Measurements from ENCODE around the gene SMU1. TPM values are rescaled to one million over a fixed set of nuclear protein-coding genes. Genes with fewer than 3 reads are reported as not detected.

The SMU1 gene
- total RNA-seq, 1 experiment from 2014 or later: 14.5 TPM

DNA sequence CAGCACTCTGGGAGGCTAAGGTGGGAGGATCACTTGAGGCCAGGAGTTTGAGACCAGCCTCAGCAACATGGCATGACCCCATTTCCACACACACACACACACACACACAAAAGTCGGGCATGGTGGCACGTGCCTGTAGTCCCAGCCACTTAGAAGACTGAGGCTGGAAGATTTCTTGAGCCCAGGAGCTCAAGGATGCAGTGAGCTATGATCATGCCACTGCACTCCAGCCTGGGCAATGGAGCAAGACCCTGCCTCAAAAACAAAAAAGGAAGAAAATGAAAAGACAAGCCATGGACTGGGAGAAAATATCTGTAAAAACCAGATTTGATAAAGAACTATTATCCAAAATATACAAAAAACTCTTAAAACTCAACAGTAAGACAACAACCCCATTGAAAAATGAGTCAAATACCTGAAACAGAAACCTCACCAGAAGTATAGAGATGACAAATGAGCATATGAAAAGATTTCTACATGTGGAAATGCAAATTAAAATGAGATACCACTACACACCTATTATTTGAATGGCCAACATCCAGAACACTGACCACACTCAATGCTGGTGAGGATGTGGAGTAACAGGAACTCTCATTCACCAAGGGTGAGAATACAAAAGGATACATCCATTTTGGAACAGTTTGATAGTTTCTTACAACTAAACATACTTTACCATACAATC is 26.7 kb downstream of the SMU1 start:
- Histone ChIP-seq H2AFZ (no peak overlapping the region), H3K79me2 (ENCODE audit: low read depth) (no peaks in the 10 kb centered on the region), H3K27ac (no peak overlapping the region), H3K9me3 (ENCODE audit: insufficient read depth, low read depth) (no peaks in the 10 kb centered on the region), H4K20me1 (ENCODE audit: insufficient read depth) (no peaks in the 10 kb centered on the region), H3K27me3 (ENCODE audit: insufficient read depth, low read depth) (no peaks in the 10 kb centered on the region), H3K9me2 (ENCODE audit: insufficient read depth) (no peaks in the 10 kb centered on the region), H3K4me1 (replicated peaks; ENCODE audit: insufficient read depth) (no peaks in the 10 kb centered on the region), H3K36me3 (ENCODE audit: low read depth) (0 out of 2 replicates have a peak, but pooled peaks cover 4% of the 10 kb centered on the region), H3K4me3 (no peak overlapping the region), H3K4me2 (no peak overlapping the region), H3F3A (ENCODE audit: insufficient read depth, low read depth) (peaks cover 14% of the 10 kb centered on the region; the same call in 1 of the 2 replicates)
- POLR2A ChIA-PET (ENCODE audit: unreplicated experiment): no interaction called here
- intact Hi-C loops (cut with micrococcal nuclease; ENCODE audit: unreplicated experiment): no loop called here
- TF ChIP-seq, protein P1, sequence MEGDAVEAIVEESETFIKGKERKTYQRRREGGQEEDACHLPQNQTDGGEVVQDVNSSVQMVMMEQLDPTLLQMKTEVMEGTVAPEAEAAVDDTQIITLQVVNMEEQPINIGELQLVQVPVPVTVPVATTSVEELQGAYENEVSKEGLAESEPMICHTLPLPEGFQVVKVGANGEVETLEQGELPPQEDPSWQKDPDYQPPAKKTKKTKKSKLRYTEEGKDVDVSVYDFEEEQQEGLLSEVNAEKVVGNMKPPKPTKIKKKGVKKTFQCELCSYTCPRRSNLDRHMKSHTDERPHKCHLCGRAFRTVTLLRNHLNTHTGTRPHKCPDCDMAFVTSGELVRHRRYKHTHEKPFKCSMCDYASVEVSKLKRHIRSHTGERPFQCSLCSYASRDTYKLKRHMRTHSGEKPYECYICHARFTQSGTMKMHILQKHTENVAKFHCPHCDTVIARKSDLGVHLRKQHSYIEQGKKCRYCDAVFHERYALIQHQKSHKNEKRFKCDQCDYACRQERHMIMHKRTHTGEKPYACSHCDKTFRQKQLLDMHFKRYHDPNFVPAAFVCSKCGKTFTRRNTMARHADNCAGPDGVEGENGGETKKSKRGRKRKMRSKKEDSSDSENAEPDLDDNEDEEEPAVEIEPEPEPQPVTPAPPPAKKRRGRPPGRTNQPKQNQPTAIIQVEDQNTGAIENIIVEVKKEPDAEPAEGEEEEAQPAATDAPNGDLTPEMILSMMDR (conservative IDR thresholded peaks at IDR 0.05): no peak
- no peak for TF ChIP-seq EZH2 (IDR thresholded peaks at IDR 0.05; ENCODE audit: low read depth)
- no TSS peak for BruUV-seq (replicated peaks)
- no peak for DNase-seq
- CTCF ChIA-PET: no interaction called here

DNA sequence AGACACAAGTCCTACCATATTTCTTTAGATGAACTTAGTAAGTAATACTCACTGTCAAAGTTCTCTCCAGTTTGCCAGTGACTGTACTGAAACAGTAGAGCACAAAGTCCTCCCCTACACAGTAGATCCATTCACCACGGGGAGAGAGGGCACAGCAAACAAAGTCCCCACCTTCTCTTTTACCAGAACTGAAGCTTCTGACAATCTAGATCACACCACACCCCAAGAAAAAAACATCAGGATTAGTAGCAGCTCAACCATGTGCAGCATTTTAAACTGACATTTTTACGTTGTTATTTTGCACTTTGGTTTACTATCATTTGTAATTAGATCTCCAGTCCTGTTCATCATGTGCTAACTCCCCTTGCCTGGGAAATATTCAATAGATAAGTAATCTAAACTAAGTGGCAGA is 28.4 kb downstream of the SMU1 start:
- intact Hi-C loops (cut with micrococcal nuclease; ENCODE audit: unreplicated experiment): no loop called here
- Histone ChIP-seq H3K27ac (no peak overlapping the region), H3K4me3 (no peak overlapping the region), H3K27me3 (ENCODE audit: insufficient read depth, low read depth) (no peaks in the 10 kb centered on the region), H2AFZ (no peak overlapping the region), H3F3A (ENCODE audit: insufficient read depth, low read depth) (peaks cover 21% of the 10 kb centered on the region; the same call in 1 of the 2 replicates), H3K4me2 (no peak overlapping the region), H3K9me3 (ENCODE audit: insufficient read depth, low read depth) (no peaks in the 10 kb centered on the region), H4K20me1 (ENCODE audit: insufficient read depth) (no peaks in the 10 kb centered on the region), H3K79me2 (ENCODE audit: low read depth) (no peaks in the 10 kb centered on the region), H3K4me1 (replicated peaks; ENCODE audit: insufficient read depth) (0 out of 2 replicates have a peak, but pooled peaks cover 3% of the 10 kb centered on the region), H3K9me2 (ENCODE audit: insufficient read depth) (no peaks in the 10 kb centered on the region), H3K36me3 (ENCODE audit: low read depth) (0 out of 2 replicates have a peak, but pooled peaks cover 4% of the 10 kb centered on the region)
- CTCF ChIA-PET: no interaction called here
- no peak for TF ChIP-seq EZH2 (IDR thresholded peaks at IDR 0.05; ENCODE audit: low read depth)
- TF ChIP-seq, protein P1 (conservative IDR thresholded peaks at IDR 0.05): no peak
- no peak for DNase-seq
- no TSS peak for BruUV-seq (replicated peaks)
- POLR2A ChIA-PET (ENCODE audit: unreplicated experiment): no interaction called here

DNA sequence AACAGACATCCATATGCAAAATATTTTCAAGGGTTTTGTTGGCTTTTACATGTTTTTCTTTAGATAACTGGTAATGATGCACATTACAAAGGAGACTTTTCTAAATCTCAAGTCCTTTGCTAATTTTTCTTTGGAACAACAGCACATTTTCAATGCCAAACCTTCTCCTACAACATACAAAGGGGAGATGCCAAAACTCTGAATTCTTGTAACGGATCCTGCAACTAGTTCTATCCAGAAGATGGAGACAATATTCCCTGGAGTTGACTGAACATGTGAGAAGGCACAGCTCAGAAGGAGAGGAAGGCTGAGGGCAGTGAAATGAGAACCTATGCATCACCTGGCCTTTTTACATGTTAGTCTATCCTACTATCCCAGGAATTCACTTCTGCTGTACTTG is 30.4 kb downstream of the SMU1 start:
- no peak overlapping the region for H3K4me2 ChIP-seq
- no peaks in the 10 kb centered on the region for H3K79me2 ChIP-seq (ENCODE audit: low read depth)
- TF ChIP-seq, protein P1 (conservative IDR thresholded peaks at IDR 0.05): no peak
- TF ChIP-seq EZH2 (IDR thresholded peaks at IDR 0.05; ENCODE audit: low read depth): no peak
- no peaks in the 10 kb centered on the region for H3K27me3 ChIP-seq (ENCODE audit: insufficient read depth, low read depth)
- H3F3A ChIP-seq (ENCODE audit: insufficient read depth, low read depth): peaks cover 33% of the 10 kb centered on the region; the same call in 1 of the 2 replicates
- H3K4me1 ChIP-seq (replicated peaks; ENCODE audit: insufficient read depth): 0 out of 2 replicates have a peak, but pooled peaks cover 3% of the 10 kb centered on the region
- POLR2A ChIA-PET (ENCODE audit: unreplicated experiment): no interaction called here
- no peak for DNase-seq
- CTCF ChIA-PET: no interaction called here
- H3K9me2 ChIP-seq (ENCODE audit: insufficient read depth): no peaks in the 10 kb centered on the region
- no peak overlapping the region for H3K4me3 ChIP-seq
- no peaks in the 10 kb centered on the region for H4K20me1 ChIP-seq (ENCODE audit: insufficient read depth)
- no TSS peak for BruUV-seq (replicated peaks)
- no peak overlapping the region for H2AFZ ChIP-seq
- H3K9me3 ChIP-seq (ENCODE audit: insufficient read depth, low read depth): no peaks in the 10 kb centered on the region
- 0 out of 2 replicates have a peak, but pooled peaks cover 4% of the 10 kb centered on the region for H3K36me3 ChIP-seq (ENCODE audit: low read depth)
- no peak overlapping the region for H3K27ac ChIP-seq
- intact Hi-C loops (cut with micrococcal nuclease; ENCODE audit: unreplicated experiment): no loop called here

Data from PC-9 (cell line).